Gastroesophageal sphincter (tissue), 4 donors: ENCODE data around the gene BAG5. TPM values are rescaled to one million over a fixed set of nuclear protein-coding genes. Genes with fewer than 3 reads are reported as not detected.

Experiments used
- ATAC-seq: fragments of 150-250 bp; one replicate; pipeline ENCODE4 v1.9.1; 2016; ENCODE audit warnings: mild to moderate bottlenecking, moderate library complexity
- H3K27ac ChIP-seq, 4 donors: fragments of 200-600 bp; sonication (generic) in 3 of 4; 1 replicate in 3 of 4; 2 replicates in 1 of 4; pipeline ENCODE4 v1.5.1; 2016 to 2019
- H3K27me3 ChIP-seq: fragments of 200-600 bp; sonication (generic); one replicate; pipeline ENCODE4 v1.5.1; 2019
- H3K36me3 ChIP-seq, 2 donors: fragments of 200-600 bp; sonication (generic); one replicate each; pipeline ENCODE4 v1.5.1; 2019; ENCODE audit warnings: control low read depth in 1 of 2
- H3K4me1 ChIP-seq, 3 donors: fragments of 200-600 bp; sonication (generic); 1 replicate in 2 of 3; 2 replicates in 1 of 3; pipeline ENCODE4 v1.5.1; 2016 to 2019; ENCODE audit warnings: control low read depth in 2 of 3
- H3K4me3 ChIP-seq, 2 donors: fragments of 200-600 bp; sonication (generic); one replicate each; pipeline ENCODE4 v1.5.1; 2019; ENCODE audit warnings: mild to moderate bottlenecking in 1 of 2, moderate library complexity in 1 of 2
- H3K9me3 ChIP-seq, 3 donors: fragments of 200-600 bp; sonication (generic); one replicate each; pipeline ENCODE4 v1.5.1; 2017 to 2019; ENCODE audit warnings: control low read depth in 2 of 3
- CTCF ChIP-seq, 4 experiments: fragments of 200-600 bp in 2 of 4; fragments of 450-650 bp in 2 of 4; sonication (generic) in 1 of 4; IDR thresholded peaks; one replicate each; pipeline ENCODE4 v1.5.1; 2017 to 2019; ENCODE audit warnings: antibody characterized with exemption in 4 of 4, mild to moderate bottlenecking in 2 of 4, moderate library complexity in 2 of 4
- EP300 ChIP-seq: sonication (generic); formaldehyde crosslinking; IDR thresholded peaks from one replicate; pipeline ENCODE4 v1.6.1; 2017; ENCODE audit warnings: antibody characterized with exemption, mild to moderate bottlenecking
- POLR2A ChIP-seq, 2 donors: fragments of 450-650 bp; IDR thresholded peaks; one replicate each; pipeline ENCODE4 v1.6.1; 2017; ENCODE audit warnings: antibody characterized with exemption in 2 of 2, mild to moderate bottlenecking in 2 of 2, moderate library complexity in 1 of 2
- POLR2AphosphoS5 ChIP-seq: sonication (generic); formaldehyde crosslinking; IDR thresholded peaks from one replicate; pipeline ENCODE4 v1.6.1; 2017; ENCODE audit warnings: antibody characterized with exemption
- WGBS, 2 donors: methylation state at CpG; one replicate each; pipeline ENCODE4 v1.1.5; 2018; ENCODE audit warnings: low coverage in 1 of 2; 5-methylcytosine and 5-hydroxymethylcytosine counted together
- total RNA-seq, 4 donors: library from RNA; depleted of rRNA; stranded (reverse); fragments of >200 nt; gene quantifications; one replicate each; pipeline ENCODE4 v1.1.0, GENCODE V29; 2016

Gene BAG5
- total RNA-seq, 4 donors from 2014 or later, result 31.1 to 41.3 (median 38.5) TPM

DNA sequence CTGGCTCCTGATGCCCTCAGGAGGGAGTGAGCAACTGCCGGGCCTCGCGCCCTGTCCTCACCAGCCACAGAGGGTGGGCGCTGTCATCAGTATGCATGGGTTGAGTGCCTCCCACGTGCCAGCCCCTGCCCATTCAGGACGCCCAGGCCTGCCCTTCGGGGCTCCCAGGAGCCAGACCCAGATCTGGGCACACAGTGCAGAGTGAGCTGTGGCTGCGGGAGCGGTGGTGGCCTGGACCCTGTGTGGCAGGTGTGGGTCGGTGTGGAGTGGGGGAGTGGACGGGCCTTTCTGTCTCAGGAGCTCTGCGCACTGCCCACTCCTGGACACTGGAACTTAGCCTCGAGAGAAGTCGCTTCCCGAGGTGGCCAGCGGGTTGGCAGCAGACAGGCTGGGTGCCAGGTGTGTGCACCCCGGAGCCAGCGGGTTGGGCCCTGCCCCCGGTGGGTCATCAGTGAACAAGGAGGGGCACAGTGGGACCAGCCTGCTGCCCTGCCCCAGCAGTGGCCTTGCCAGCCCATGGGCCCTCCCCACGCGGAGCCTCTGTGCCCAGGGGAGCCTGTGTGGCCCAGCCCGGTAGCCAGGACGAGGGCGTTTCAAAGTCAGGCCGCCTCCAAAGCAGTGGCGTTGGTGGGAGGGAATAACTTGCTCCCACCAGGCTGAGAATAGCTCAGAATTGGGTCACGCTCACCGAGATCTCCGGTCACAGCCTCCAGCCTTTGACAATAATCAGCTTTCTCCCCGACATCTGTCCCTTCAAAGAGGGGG, 24.0 kb downstream of the BAG5 start:
- no peak for ATAC-seq
- peak overlapping the region; percentile 49 to 96 (median 94) for H3K27ac ChIP-seq
- TF ChIP-seq EP300 (no peak), POLR2AphosphoS5 (no peak), CTCF (IDR thresholded peaks at IDR 0.05) (peak in 1 of 4 experiments; percentile 3), POLR2A (IDR thresholded peaks at IDR 0.05) (no peak)
- H3K36me3 ChIP-seq, result peaks cover 0 to 26% of the 10 kb centered on the region in 2 donors
- H3K4me1 ChIP-seq, result peaks cover 24 to 100% (median 72%) of the 10 kb centered on the region in 3 donors
- no peaks in the 10 kb centered on the region for H3K27me3 ChIP-seq
- no peak overlapping the region for H3K4me3 ChIP-seq
- 40% methylated on average over 1 of the region's 30 CpGs; no CpG with 5 or more reads in 1 of the 2 donors for WGBS, 2 donors
- no peaks in the 10 kb centered on the region for H3K9me3 ChIP-seq

- H3K27me3 ChIP-seq, result no peaks in the 10 kb centered on the region
- peaks cover 13 to 100% (median 72%) of the 10 kb centered on the region in 3 donors for H3K4me1 ChIP-seq
- H3K27ac ChIP-seq, result peak overlapping the region; percentile 12 to 96 (median 94)
- no peak overlapping the region for H3K4me3 ChIP-seq
- H3K36me3 ChIP-seq, result peaks cover 0 to 36% of the 10 kb centered on the region in 2 donors
- H3K9me3 ChIP-seq, result no peaks in the 10 kb centered on the region
- ATAC-seq, result no peak
- WGBS, 2 donors, result no CpG with 5 or more reads among the region's 18 CpGs
- no peak for TF ChIP-seq POLR2AphosphoS5
- no peak for TF ChIP-seq POLR2A (IDR thresholded peaks at IDR 0.05)
- TF ChIP-seq EP300, result no peak
- no peak for TF ChIP-seq CTCF (IDR thresholded peaks at IDR 0.05)
Measured at GRCh38 chr14:103537175-103537990, 25.1 kb downstream of the BAG5 start.

- Histone ChIP-seq H3K4me1 (peaks cover 9 to 100% (median 68%) of the 10 kb centered on the region in 3 donors), H3K36me3 (peaks cover 0 to 42% of the 10 kb centered on the region in 2 donors), H3K9me3 (no peaks in the 10 kb centered on the region), H3K4me3 (no peak overlapping the region), H3K27me3 (no peaks in the 10 kb centered on the region), H3K27ac (peak overlapping the region; percentile 78 to 96 (median 94))
- ATAC-seq, result no peak
- TF ChIP-seq EP300, result no peak
- TF ChIP-seq POLR2A (IDR thresholded peaks at IDR 0.05), result no peak
- no peak for TF ChIP-seq POLR2AphosphoS5
- no peak for TF ChIP-seq CTCF (IDR thresholded peaks at IDR 0.05)
- WGBS, 2 donors, result no CpG with 5 or more reads among the region's 9 CpGs
Measured at GRCh38 chr14:103536693-103537092, 25.8 kb downstream of the BAG5 start.

GRCh38 chr14:103535891-103536565, 26.4 kb downstream of the BAG5 start:
- peak overlapping the region; percentile 78 to 96 (median 94) for H3K27ac ChIP-seq
- 87% methylated on average over 3 of the region's 11 CpGs; no CpG with 5 or more reads in 1 of the 2 donors for WGBS, 2 donors
- H3K36me3 ChIP-seq, result peaks cover 0 to 48% of the 10 kb centered on the region in 2 donors
- H3K4me1 ChIP-seq, result peaks cover 2 to 100% (median 66%) of the 10 kb centered on the region in 3 donors
- H3K9me3 ChIP-seq, result no peaks in the 10 kb centered on the region
- no peak for ATAC-seq
- TF ChIP-seq CTCF (IDR thresholded peaks at IDR 0.05) (no peak), POLR2AphosphoS5 (no peak)
- H3K4me3 ChIP-seq, result no peak overlapping the region
- no peaks in the 10 kb centered on the region for H3K27me3 ChIP-seq
